Astrocyte of the cerebellum (primary cell): ENCODE measurements around the gene TMEM200B.
"Not testable (repeated sequence)": the region's sequence is repeated elsewhere in the genome, so short reads cannot be mapped to it uniquely, and the experiment has no call there.

Experiments used
- DNase-seq: peaks from one replicate; pipeline ENCODE4 v3.0.0-alpha.2; 2011; ENCODE audit warnings: low read depth
- H3K4me3 ChIP-seq: 2 replicates; pipeline ENCODE4 v1.5.1; 2011; ENCODE audit warnings: mild to moderate bottlenecking, low read depth, low read length, moderate library complexity
- in situ Hi-C: cut with HindIII; loops from 2 replicates; pipeline ENCODE4 v1.10.0; 2017; ENCODE audit warnings: low sequenced_read_pairs
- TF ChIP-seq, protein P1 (sequence below): IDR thresholded peaks from 2 replicates; pipeline ENCODE4 v1.5.1; 2012; ENCODE audit warnings: low read length, low read depth, moderate library complexity, mild to moderate bottlenecking; ENCODE audit errors: missing control alignments

TMEM200B gene

GRCh38 chr1:29099286-29099685 lies 24.4 kb downstream of the TMEM200B start:
- TF ChIP-seq, protein P1, sequence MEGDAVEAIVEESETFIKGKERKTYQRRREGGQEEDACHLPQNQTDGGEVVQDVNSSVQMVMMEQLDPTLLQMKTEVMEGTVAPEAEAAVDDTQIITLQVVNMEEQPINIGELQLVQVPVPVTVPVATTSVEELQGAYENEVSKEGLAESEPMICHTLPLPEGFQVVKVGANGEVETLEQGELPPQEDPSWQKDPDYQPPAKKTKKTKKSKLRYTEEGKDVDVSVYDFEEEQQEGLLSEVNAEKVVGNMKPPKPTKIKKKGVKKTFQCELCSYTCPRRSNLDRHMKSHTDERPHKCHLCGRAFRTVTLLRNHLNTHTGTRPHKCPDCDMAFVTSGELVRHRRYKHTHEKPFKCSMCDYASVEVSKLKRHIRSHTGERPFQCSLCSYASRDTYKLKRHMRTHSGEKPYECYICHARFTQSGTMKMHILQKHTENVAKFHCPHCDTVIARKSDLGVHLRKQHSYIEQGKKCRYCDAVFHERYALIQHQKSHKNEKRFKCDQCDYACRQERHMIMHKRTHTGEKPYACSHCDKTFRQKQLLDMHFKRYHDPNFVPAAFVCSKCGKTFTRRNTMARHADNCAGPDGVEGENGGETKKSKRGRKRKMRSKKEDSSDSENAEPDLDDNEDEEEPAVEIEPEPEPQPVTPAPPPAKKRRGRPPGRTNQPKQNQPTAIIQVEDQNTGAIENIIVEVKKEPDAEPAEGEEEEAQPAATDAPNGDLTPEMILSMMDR, result no peak
- no peak overlapping the region for H3K4me3 ChIP-seq
- in situ Hi-C loops, result no loop called here
- DNase-seq, result no peak

- no peak overlapping the region for H3K4me3 ChIP-seq
- TF ChIP-seq, protein P1, result no peak
- no peak for DNase-seq
- in situ Hi-C loops, result no loop called here
These were observed 27.3 kb downstream of the TMEM200B start for GRCh38 chr1:29096231-29096886.

DNA sequence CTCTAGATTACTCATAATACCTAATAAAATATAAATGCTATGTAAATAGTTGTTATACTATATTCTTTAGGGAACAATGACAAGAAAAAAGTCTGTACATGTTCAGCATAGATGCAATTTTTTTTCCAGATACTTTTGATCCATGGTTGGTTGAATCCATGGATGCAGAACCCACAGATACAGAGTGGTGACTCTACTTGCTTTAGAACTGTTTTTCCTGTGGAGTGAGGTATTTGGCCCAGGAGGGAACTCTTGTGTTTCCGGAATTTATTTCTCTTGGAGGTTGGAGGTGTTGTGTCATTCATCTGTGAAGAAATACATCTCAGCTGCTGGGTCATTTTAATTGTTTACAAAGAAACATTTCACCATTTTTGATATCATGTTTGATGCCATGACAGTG lies 28.7 kb downstream of the TMEM200B start:
- no peak for DNase-seq
- no peak overlapping the region for H3K4me3 ChIP-seq
- TF ChIP-seq, protein P1, result no peak
- in situ Hi-C loops, result no loop called here

GRCh38 chr1:29094433-29094832 lies 29.3 kb downstream of the TMEM200B start:
- TF ChIP-seq, protein P1, result no peak
- no peak for DNase-seq
- in situ Hi-C loops, result no loop called here
- H3K4me3 ChIP-seq, result no peak overlapping the region

DNA sequence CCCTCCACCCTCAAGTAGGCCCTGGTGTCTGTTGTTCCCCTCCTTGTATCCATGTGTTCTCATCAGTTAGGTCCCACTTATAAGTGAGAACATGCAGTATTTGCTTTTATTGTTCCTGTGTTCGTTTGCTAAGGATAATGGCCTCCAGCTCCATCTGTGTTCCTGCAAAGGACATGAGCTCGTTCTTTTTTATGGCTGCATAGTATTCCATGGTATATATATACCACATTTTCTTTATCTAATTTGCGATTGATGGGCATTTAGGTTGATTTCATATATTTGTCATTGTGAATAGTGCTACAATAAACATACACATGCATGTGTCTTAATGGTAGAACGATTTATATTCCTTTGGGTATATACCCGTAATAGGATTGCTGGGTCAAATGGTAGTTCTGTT lies 31.0 kb downstream of the TMEM200B start:
- in situ Hi-C loops, H3K4me3 ChIP-seq, DNase-seq: not testable (repeated sequence)

DNA sequence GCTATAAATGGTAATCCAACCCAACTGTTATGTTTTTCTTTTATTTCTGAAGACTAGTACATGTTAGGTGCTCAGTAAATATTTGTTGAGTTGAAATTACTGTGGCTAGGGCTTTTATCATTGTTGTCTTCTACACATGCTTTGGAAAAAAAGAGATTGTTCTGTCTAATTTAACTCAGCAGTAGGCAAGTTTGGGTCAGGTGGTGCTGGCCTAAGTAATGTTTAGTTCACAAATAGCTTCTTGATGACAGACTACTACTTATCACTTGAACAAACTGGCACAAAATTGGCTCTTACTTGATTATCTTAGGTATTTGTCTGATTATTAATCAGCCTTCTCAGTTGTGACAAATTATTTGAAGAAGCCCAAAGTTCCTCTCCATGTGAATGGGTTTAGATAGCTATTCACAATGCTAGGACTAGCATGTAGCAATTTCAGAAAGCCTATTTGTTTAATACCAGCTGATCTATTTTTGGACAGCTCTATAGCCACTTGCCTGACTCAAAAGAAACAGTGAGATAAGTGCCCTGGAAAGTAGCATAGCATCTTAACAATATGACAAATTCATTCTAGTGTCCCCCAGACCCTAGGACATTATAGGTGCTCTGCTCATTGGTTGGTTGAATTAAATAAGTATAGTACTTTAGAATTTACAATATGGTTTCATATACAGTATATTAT lies 32.6 kb downstream of the TMEM200B start:
- TF ChIP-seq, protein P1, result no peak
- in situ Hi-C loops, result no loop called here
- no peak for DNase-seq
- H3K4me3 ChIP-seq, result no peak overlapping the region

DNA sequence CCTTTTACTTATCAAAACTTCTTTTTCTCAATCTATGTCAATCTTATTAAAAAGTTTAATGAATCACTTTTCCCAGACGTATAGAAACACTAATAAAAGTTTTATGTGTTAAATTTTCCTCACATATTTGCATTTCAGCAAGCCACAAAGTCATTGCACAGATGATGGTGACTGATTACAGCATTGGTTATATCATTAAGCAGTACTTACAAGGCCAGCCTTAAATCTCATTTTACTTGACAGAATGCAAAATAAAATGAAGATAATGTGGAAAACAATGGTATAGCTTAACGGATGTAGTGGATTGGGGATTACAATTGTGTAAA lies 39.5 kb downstream of the TMEM200B start:
- no peak overlapping the region for H3K4me3 ChIP-seq
- TF ChIP-seq, protein P1, result no peak
- DNase-seq, result no peak
- in situ Hi-C loops, result no loop called here
